ENCODE measurements around the gene LTF. TPM values are rescaled to one million over a fixed set of nuclear protein-coding genes. Genes with fewer than 3 reads are reported as not detected.

Gene LTF
- total and polyA plus RNA-seq, 9 of the 15 experiments (the other 6 are each of a cell fraction or from before 2014, with no cell fraction given): 0.07 TPM; not detected in 8

DNA sequence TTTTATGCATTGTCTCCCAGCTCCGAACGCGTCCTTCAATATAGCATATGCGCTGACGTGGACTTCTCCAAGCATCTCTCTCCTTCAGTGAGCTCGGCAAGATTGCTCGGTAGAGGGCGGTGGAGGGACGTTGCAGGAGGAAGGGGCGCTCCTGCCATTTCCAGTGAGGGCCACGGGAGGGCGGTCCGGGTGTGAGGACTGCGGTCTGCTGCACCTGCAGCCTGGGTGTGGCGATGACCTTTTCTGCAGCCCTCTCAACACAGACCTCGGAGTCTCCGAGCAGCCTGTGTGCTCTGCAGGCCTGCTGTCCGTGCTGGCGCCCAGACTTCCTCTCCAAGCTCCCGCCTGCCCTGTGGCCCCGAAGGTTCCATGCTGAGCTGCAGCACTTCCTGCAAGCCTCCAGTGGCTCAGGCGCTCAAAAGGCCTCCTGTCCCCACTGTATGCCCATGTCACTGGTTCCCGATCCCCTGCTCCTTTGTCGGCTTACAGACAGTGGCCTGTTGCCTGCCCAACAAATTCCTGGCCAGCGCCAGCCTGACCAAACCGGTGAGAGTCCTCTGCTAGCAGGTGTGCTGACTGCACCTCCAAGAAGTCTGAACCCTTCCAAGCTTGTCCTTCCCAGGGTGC lies 24.1 kb upstream of the LTF start (continued):
- TF ChIP-seq, protein P1, sequence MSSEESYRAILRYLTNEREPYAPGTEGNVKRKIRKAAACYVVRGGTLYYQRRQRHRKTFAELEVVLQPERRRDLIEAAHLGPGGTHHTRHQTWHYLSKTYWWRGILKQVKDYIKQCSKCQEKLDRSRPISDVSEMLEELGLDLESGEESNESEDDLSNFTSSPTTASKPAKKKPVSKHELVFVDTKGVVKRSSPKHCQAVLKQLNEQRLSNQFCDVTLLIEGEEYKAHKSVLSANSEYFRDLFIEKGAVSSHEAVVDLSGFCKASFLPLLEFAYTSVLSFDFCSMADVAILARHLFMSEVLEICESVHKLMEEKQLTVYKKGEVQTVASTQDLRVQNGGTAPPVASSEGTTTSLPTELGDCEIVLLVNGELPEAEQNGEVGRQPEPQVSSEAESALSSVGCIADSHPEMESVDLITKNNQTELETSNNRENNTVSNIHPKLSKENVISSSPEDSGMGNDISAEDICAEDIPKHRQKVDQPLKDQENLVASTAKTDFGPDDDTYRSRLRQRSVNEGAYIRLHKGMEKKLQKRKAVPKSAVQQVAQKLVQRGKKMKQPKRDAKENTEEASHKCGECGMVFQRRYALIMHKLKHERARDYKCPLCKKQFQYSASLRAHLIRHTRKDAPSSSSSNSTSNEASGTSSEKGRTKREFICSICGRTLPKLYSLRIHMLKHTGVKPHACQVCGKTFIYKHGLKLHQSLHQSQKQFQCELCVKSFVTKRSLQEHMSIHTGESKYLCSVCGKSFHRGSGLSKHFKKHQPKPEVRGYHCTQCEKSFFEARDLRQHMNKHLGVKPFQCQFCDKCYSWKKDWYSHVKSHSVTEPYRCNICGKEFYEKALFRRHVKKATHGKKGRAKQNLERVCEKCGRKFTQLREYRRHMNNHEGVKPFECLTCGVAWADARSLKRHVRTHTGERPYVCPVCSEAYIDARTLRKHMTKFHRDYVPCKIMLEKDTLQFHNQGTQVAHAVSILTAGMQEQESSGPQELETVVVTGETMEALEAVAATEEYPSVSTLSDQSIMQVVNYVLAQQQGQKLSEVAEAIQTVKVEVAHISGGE (CRISPR knock-in tag; IDR thresholded peaks at IDR 0.05): peak in 2 of 3 experiments; percentile 20 to 50; a peak in 1 of 6 replicates
- TF ChIP-seq CBX5 (IDR thresholded peaks at IDR 0.05; ENCODE audit: borderline replicate concordance, low read depth) (no peak), BHLHE40 (IDR thresholded peaks at IDR 0.05; ENCODE audit: low read length) (peak; percentile 85), ZBTB8A (IDR thresholded peaks at IDR 0.05; ENCODE audit: partially characterized antibody) (no peak), RAD21 (CRISPR knock-in tag; conservative IDR thresholded peaks at IDR 0.05 in 1 of 2, IDR thresholded peaks at IDR 0.05 in 1 of 2) (peak; percentile 100), ILK (tag; IDR thresholded peaks at IDR 0.05; ENCODE audit: borderline replicate concordance, low read depth) (no peak), KLF10 (CRISPR knock-in tag; IDR thresholded peaks at IDR 0.05) (no peak), CREB3L1 (IDR thresholded peaks at IDR 0.05; ENCODE audit: borderline replicate concordance, low read depth) (peak; percentile 78), CBX2 (IDR thresholded peaks at IDR 0.05; ENCODE audit: insufficient read depth, low read length, poor library complexity, severe bottlenecking) (no peak), BMI1 (IDR thresholded peaks at IDR 0.05; ENCODE audit: low read length) (peak; percentile 69; the same call in 1 of the 2 replicates), ZNF766 (CRISPR knock-in tag; conservative IDR thresholded peaks at IDR 0.05) (0 out of 2 replicates have a peak, but pooled peaks have one; percentile 45), TCF7L2 (IDR thresholded peaks at IDR 0.05; ENCODE audit: low read depth, low read length) (no peak), SMAD4 (CRISPR knock-in tag; conservative IDR thresholded peaks at IDR 0.05) (peak; percentile 58)
- TF ChIP-seq, protein P2, sequence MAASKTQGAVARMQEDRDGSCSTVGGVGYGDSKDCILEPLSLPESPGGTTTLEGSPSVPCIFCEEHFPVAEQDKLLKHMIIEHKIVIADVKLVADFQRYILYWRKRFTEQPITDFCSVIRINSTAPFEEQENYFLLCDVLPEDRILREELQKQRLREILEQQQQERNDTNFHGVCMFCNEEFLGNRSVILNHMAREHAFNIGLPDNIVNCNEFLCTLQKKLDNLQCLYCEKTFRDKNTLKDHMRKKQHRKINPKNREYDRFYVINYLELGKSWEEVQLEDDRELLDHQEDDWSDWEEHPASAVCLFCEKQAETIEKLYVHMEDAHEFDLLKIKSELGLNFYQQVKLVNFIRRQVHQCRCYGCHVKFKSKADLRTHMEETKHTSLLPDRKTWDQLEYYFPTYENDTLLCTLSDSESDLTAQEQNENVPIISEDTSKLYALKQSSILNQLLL (CRISPR knock-in tag; IDR thresholded peaks at IDR 0.05; ENCODE audit: borderline replicate concordance): no peak
- TF ChIP-seq, protein P3, sequence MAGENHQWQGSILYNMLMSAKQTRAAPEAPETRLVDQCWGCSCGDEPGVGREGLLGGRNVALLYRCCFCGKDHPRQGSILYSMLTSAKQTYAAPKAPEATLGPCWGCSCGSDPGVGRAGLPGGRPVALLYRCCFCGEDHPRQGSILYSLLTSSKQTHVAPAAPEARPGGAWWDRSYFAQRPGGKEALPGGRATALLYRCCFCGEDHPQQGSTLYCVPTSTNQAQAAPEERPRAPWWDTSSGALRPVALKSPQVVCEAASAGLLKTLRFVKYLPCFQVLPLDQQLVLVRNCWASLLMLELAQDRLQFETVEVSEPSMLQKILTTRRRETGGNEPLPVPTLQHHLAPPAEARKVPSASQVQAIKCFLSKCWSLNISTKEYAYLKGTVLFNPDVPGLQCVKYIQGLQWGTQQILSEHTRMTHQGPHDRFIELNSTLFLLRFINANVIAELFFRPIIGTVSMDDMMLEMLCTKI (IDR thresholded peaks at IDR 0.05; ENCODE audit: partially characterized antibody): no peak

All from K562 (cell line).